SK-N-SH treated with all-trans-retinoic acid at 6 μM for 48 hours (cell line): ENCODE results near the gene INPP4B.

Experiments
- CREB5 ChIP-seq: fragments of 250-450 bp; sonication (Bioruptor Pico); IDR thresholded peaks from 2 replicates; pipeline ENCODE4 v1.5.1; 2020; ENCODE audit warnings: low read depth, mild to moderate bottlenecking, moderate library complexity
- CSDC2 ChIP-seq: fragments of 250-450 bp; sonication (Bioruptor Pico); IDR thresholded peaks from 2 replicates; pipeline ENCODE4 v1.5.0; 2020; ENCODE audit warnings: mild to moderate bottlenecking, moderate library complexity
- GLIS3 ChIP-seq: fragments of 250-450 bp; sonication (Bioruptor Pico); IDR thresholded peaks from 2 replicates; pipeline ENCODE4 v1.5.0; 2020; ENCODE audit warnings: mild to moderate bottlenecking, moderate library complexity
- ISL1 ChIP-seq: fragments of 250-450 bp; sonication (Bioruptor Pico); IDR thresholded peaks from 2 replicates; pipeline ENCODE4 v2.1.2; 2022; ENCODE audit warnings: mild to moderate bottlenecking, moderate library complexity
- OSR1 ChIP-seq: fragments of 250-450 bp; sonication (Bioruptor Pico); IDR thresholded peaks from 2 replicates; pipeline ENCODE4 v1.8.0; 2022; ENCODE audit warnings: moderate library complexity, mild to moderate bottlenecking, inconsistent platforms
- PATZ1 ChIP-seq: fragments of 250-450 bp; sonication (Bioruptor Pico); IDR thresholded peaks from 2 replicates; pipeline ENCODE4 v1.8.0; 2020; ENCODE audit warnings: mild to moderate bottlenecking, moderate library complexity, borderline replicate concordance
- ZFP30 ChIP-seq: fragments of 450-650 bp; formaldehyde crosslinking; IDR thresholded peaks from 2 replicates; pipeline ENCODE4 v1.5.0; 2022; ENCODE audit warnings: mild to moderate bottlenecking, moderate library complexity
- ZNF8 ChIP-seq: fragments of 450-650 bp; formaldehyde crosslinking; IDR thresholded peaks from 2 replicates; pipeline ENCODE4 v1.5.0; 2020; ENCODE audit warnings: mild to moderate bottlenecking, moderate library complexity
- TF ChIP-seq, protein P1 (sequence below): fragments of 250-450 bp; sonication (Bioruptor Pico); IDR thresholded peaks from 2 replicates; pipeline ENCODE4 v1.5.0; 2020; ENCODE audit warnings: mild to moderate bottlenecking, moderate library complexity

- TF ChIP-seq OSR1: no peak
- no peak for TF ChIP-seq GLIS3 (CRISPR knock-in tag)
- no peak for TF ChIP-seq PATZ1 (CRISPR knock-in tag)
- no peak for TF ChIP-seq ZFP30 (CRISPR knock-in tag)
- no peak for TF ChIP-seq CREB5 (CRISPR knock-in tag)
- no peak for TF ChIP-seq CSDC2 (CRISPR knock-in tag)
- TF ChIP-seq ZNF8: no peak
- TF ChIP-seq, protein P1, sequence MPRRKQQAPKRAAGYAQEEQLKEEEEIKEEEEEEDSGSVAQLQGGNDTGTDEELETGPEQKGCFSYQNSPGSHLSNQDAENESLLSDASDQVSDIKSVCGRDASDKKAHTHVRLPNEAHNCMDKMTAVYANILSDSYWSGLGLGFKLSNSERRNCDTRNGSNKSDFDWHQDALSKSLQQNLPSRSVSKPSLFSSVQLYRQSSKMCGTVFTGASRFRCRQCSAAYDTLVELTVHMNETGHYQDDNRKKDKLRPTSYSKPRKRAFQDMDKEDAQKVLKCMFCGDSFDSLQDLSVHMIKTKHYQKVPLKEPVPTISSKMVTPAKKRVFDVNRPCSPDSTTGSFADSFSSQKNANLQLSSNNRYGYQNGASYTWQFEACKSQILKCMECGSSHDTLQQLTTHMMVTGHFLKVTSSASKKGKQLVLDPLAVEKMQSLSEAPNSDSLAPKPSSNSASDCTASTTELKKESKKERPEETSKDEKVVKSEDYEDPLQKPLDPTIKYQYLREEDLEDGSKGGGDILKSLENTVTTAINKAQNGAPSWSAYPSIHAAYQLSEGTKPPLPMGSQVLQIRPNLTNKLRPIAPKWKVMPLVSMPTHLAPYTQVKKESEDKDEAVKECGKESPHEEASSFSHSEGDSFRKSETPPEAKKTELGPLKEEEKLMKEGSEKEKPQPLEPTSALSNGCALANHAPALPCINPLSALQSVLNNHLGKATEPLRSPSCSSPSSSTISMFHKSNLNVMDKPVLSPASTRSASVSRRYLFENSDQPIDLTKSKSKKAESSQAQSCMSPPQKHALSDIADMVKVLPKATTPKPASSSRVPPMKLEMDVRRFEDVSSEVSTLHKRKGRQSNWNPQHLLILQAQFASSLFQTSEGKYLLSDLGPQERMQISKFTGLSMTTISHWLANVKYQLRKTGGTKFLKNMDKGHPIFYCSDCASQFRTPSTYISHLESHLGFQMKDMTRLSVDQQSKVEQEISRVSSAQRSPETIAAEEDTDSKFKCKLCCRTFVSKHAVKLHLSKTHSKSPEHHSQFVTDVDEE (CRISPR knock-in tag): no peak
- no peak for TF ChIP-seq ISL1 (CRISPR knock-in tag)
These were observed 583.1 kb downstream of the INPP4B start for GRCh38 chr4:142262956-142263355.
